HCT116 (cell line): ENCODE data around the gene CKS1B. TPM values are rescaled to one million over a fixed set of nuclear protein-coding genes. Genes with fewer than 3 reads are reported as not detected.

ENCODE experiments used
- ATAC-seq: fragments of 200-7000 bp; cut with Tn5 transposase; 2 replicates; pipeline ENCODE4 v1.9.1; 2020; ENCODE audit warnings: mild to moderate bottlenecking, moderate library complexity
- BruUV-seq: library from RNA; stranded (reverse); fragments of 400-500 nt; replicated peaks from 2 replicates; lab custom pipeline; 2021; lab: Mats Ljungman, UMichigan
- CTCF ChIA-PET: fragments of 300-600 bp; sonication (Branson Sonifier 250); formaldehyde crosslinking; loops from one replicate; lab custom pipeline; 2021; ENCODE audit warnings: antibody characterized with exemption; lab: Charles Lee
- POLR2A ChIA-PET: fragments of 300-600, 350-600 bp; sonication (Branson Sonifier 250); formaldehyde crosslinking; loops from one replicate; lab custom pipeline; 2021; ENCODE audit warnings: antibody characterized with exemption; lab: Charles Lee
- RAD21 ChIA-PET, 2 experiments: fragments of 300-600 bp; sonication (Branson Sonifier 250); formaldehyde crosslinking; loops; one replicate each; lab custom pipeline; 2023; ENCODE audit warnings: low total read pairs in 2 of 2; ENCODE audit not compliant: uncharacterized antibody in 2 of 2, unreplicated experiment in 2 of 2, low non-redundant PET in 1 of 2; lab: Charles Lee
- DNase-seq: peaks from one replicate; pipeline ENCODE4 v3.0.0-alpha.2; 2010; ENCODE audit warnings: low read depth, low spot score
- H2AFZ ChIP-seq: fragments of 200-600 bp; shearing (Covaris generic), sonication (generic); 2 replicates; pipeline ENCODE4 v1.6.1; 2017; ENCODE audit warnings: low read depth, mixed run types, mixed read lengths, antibody characterized with exemption, low read length; ENCODE audit not compliant: poor library complexity, severe bottlenecking
- H3K27ac ChIP-seq: 2 replicates; pipeline ENCODE4 v1.5.1; 2012; ENCODE audit warnings: low read depth, low read length
- H3K27me3 ChIP-seq: fragments of 200-600 bp; sonication (generic); 2 replicates; pipeline ENCODE4 v1.6.1; 2016; ENCODE audit warnings: mixed run types, low read length, mixed read lengths; ENCODE audit not compliant: insufficient read depth
- H3K36me3 ChIP-seq, 2 experiments: fragments of 200-500 bp in 1 of 2; fragments of 200-600 bp in 1 of 2; sonication (Bioruptor generic) in 1 of 2; sonication (generic) in 1 of 2; 2 replicates each; pipeline versions ENCODE4 v1.5.1 to v1.6.1; 2014 to 2016; ENCODE audit warnings: low read length in 2 of 2, inconsistent platforms in 1 of 2, mixed read lengths in 1 of 2, mixed run types in 1 of 2; ENCODE audit not compliant: insufficient read depth in 2 of 2, control insufficient read depth in 1 of 2
- H3K4me1 ChIP-seq, 2 experiments: fragments of 200-600 bp in 1 of 2; sonication (generic) in 1 of 2; 2 replicates each; pipeline versions ENCODE4 v1.5.1 to v1.6.1; 2012 to 2017; ENCODE audit warnings: low read length in 2 of 2, inconsistent platforms in 1 of 2, mild to moderate bottlenecking in 1 of 2, mixed read lengths in 1 of 2, mixed run types in 1 of 2, moderate library complexity in 1 of 2; ENCODE audit not compliant: insufficient read depth in 2 of 2, control insufficient read depth in 1 of 2
- H3K4me2 ChIP-seq: fragments of 200-600 bp; sonication (generic); 2 replicates; pipeline ENCODE4 v1.6.1; 2017; ENCODE audit warnings: mixed run types, low read length, mixed read lengths
- H3K4me3 ChIP-seq, 2 experiments: fragments of 200-600 bp in 1 of 2; sonication (generic) in 1 of 2; replicated peaks in 1 of 2; 2 replicates each; pipeline ENCODE4 v1.5.1; 2011 to 2016; ENCODE audit warnings: low read length in 2 of 2, control low read depth in 1 of 2, low read depth in 1 of 2, mild to moderate bottlenecking in 1 of 2, mixed read lengths in 1 of 2, mixed run types in 1 of 2
- H3K79me2 ChIP-seq: fragments of 200-600 bp; sonication (generic); 2 replicates; pipeline ENCODE4 v1.6.1; 2017; ENCODE audit warnings: mild to moderate bottlenecking, mixed run types, low read length, moderate library complexity, mixed read lengths; ENCODE audit not compliant: insufficient read depth
- H3K9ac ChIP-seq: fragments of 200-600 bp; sonication (generic); 2 replicates; pipeline ENCODE4 v1.6.1; 2016; ENCODE audit warnings: low read length, mixed read lengths
- H3K9me2 ChIP-seq: fragments of 200-600 bp; sonication (generic), shearing (Covaris generic); 2 replicates; pipeline ENCODE4 v1.6.1; 2017; ENCODE audit warnings: mixed run types, mild to moderate bottlenecking, moderate library complexity; ENCODE audit not compliant: insufficient read depth
- H3K9me3 ChIP-seq, 2 experiments: fragments of 200-500 bp in 1 of 2; fragments of 200-600 bp in 1 of 2; sonication (Bioruptor generic) in 1 of 2; sonication (generic) in 1 of 2; 2 replicates each; pipeline ENCODE4 v1.6.1; 2014 to 2017; ENCODE audit warnings: low read length in 2 of 2, mixed read lengths in 2 of 2, inconsistent platforms in 1 of 2, low read depth in 1 of 2, mild to moderate bottlenecking in 1 of 2, mixed run types in 1 of 2, moderate library complexity in 1 of 2; ENCODE audit not compliant: control insufficient read depth in 1 of 2, insufficient read depth in 1 of 2
- H4K20me1 ChIP-seq: fragments of 200-600 bp; sonication (generic), shearing (Covaris generic); 2 replicates; pipeline ENCODE4 v1.6.1; 2017; ENCODE audit warnings: mixed run types, mild to moderate bottlenecking, moderate library complexity; ENCODE audit not compliant: insufficient read depth
- CBX3 ChIP-seq: IDR thresholded peaks from 2 replicates; pipeline ENCODE4 v1.6.1; 2012; ENCODE audit warnings: low read depth
- CEBPB ChIP-seq: IDR thresholded peaks from 2 replicates; pipeline ENCODE4 v1.6.1; 2012; ENCODE audit warnings: low read depth
- ELF1 ChIP-seq: IDR thresholded peaks from 2 replicates; pipeline ENCODE4 v1.6.1; 2012; ENCODE audit warnings: low read depth, borderline replicate concordance
- EZH2 ChIP-seq: fragments of 200-600 bp; sonication (generic); IDR thresholded peaks from 2 replicates; pipeline ENCODE4 v1.6.1; 2017; ENCODE audit warnings: antibody characterized with exemption, mixed run types
- JUND ChIP-seq: IDR thresholded peaks from 2 replicates; pipeline ENCODE4 v1.6.1; 2012
- POLR2A ChIP-seq: IDR thresholded peaks from 2 replicates; pipeline ENCODE4 v1.7.0; 2011; ENCODE audit warnings: borderline replicate concordance; ENCODE audit not compliant: insufficient read depth, insufficient read length; ENCODE audit errors: extremely low read depth
- POLR2AphosphoS5 ChIP-seq: IDR thresholded peaks from 2 replicates; pipeline ENCODE4 v1.6.1; 2011; ENCODE audit warnings: mild to moderate bottlenecking, low read depth, low read length, moderate library complexity
- SIN3A ChIP-seq: IDR thresholded peaks from 2 replicates; pipeline ENCODE4 v1.6.1; 2012; ENCODE audit warnings: low read depth
- SP1 ChIP-seq: IDR thresholded peaks from 2 replicates; pipeline ENCODE4 v1.6.1; 2012; ENCODE audit warnings: low read depth
- SRF ChIP-seq: IDR thresholded peaks from 2 replicates; pipeline ENCODE4 v1.6.1; 2012; ENCODE audit warnings: low read depth
- TCF7L2 ChIP-seq: IDR thresholded peaks from 2 replicates; pipeline ENCODE4 v1.7.0; 2011; ENCODE audit warnings: borderline replicate concordance, inconsistent platforms; ENCODE audit not compliant: insufficient read depth, insufficient read length; ENCODE audit errors: extremely low read depth
- YY1 ChIP-seq: IDR thresholded peaks from 2 replicates; pipeline ENCODE4 v1.6.1; 2011; ENCODE audit warnings: low read length, low read depth, moderate library complexity, mild to moderate bottlenecking; ENCODE audit not compliant: insufficient replicate concordance; ENCODE audit errors: extremely low read depth
- ZFX ChIP-seq: fragments of 450-650 bp; IDR thresholded peaks from 2 replicates; pipeline ENCODE4 v1.6.1; 2017
- intact Hi-C: fragments of 100-400 bp; cut with micrococcal nuclease; formaldehyde crosslinking; loops from 2 replicates; pipeline ENCODE4 v1.10.0; 2022
- total RNA-seq: library from RNA; stranded (reverse); gene quantifications from one replicate; pipeline ENCODE4 v1.2.1, GENCODE V29; 2021; ENCODE audit not compliant: unreplicated experiment
- TF ChIP-seq, protein P1 (sequence below): IDR thresholded peaks from 2 replicates; pipeline ENCODE4 v1.6.1; 2011; ENCODE audit warnings: mild to moderate bottlenecking, low read length, moderate library complexity; ENCODE audit not compliant: insufficient replicate concordance; ENCODE audit errors: extremely low read depth
- TF ChIP-seq, protein P2 (sequence below): IDR thresholded peaks from 2 replicates; pipeline ENCODE4 v1.6.1; 2012
- TF ChIP-seq, protein P3 (sequence below): IDR thresholded peaks from 2 replicates; pipeline ENCODE4 v1.6.1; 2012; ENCODE audit warnings: low read depth
- TF ChIP-seq, protein P4 (sequence below): IDR thresholded peaks from 2 replicates; pipeline ENCODE4 v1.6.1; 2012

Gene CKS1B
- total RNA-seq, 1 experiment from 2014 or later: 229 TPM

DNA sequence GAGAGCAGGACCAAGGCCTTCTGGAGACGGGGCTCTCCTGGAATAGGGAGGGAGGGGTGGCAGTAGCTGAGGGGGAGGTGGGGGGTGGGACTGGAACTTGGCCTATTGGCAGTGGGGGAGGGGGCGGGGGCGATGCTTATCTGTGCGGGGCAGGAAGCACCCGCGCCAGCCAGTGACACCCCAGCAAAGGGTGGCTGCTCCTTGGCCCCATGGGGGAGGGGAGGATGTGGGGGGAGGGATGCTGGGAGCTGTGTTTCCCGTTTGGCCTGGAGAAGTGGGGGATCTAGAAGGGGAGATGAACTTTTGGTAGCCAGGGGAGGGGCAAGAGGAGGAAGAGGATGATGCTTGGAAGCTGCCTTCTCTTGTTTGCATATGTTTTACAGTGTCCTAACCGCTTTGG is 39.2 kb downstream of the CKS1B start (continued):
- TF ChIP-seq, protein P1, sequence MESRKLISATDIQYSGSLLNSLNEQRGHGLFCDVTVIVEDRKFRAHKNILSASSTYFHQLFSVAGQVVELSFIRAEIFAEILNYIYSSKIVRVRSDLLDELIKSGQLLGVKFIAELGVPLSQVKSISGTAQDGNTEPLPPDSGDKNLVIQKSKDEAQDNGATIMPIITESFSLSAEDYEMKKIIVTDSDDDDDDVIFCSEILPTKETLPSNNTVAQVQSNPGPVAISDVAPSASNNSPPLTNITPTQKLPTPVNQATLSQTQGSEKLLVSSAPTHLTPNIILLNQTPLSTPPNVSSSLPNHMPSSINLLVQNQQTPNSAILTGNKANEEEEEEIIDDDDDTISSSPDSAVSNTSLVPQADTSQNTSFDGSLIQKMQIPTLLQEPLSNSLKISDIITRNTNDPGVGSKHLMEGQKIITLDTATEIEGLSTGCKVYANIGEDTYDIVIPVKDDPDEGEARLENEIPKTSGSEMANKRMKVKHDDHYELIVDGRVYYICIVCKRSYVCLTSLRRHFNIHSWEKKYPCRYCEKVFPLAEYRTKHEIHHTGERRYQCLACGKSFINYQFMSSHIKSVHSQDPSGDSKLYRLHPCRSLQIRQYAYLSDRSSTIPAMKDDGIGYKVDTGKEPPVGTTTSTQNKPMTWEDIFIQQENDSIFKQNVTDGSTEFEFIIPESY: no peak
- TF ChIP-seq, protein P2, sequence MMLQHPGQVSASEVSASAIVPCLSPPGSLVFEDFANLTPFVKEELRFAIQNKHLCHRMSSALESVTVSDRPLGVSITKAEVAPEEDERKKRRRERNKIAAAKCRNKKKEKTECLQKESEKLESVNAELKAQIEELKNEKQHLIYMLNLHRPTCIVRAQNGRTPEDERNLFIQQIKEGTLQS: no peak
- no peak for TF ChIP-seq EZH2
- no peak for TF ChIP-seq SRF
- TF ChIP-seq POLR2AphosphoS5: no peak
- no peak for TF ChIP-seq CEBPB
- TF ChIP-seq SP1: no peak
- TF ChIP-seq, all 23 proteins: peak for 0

DNA sequence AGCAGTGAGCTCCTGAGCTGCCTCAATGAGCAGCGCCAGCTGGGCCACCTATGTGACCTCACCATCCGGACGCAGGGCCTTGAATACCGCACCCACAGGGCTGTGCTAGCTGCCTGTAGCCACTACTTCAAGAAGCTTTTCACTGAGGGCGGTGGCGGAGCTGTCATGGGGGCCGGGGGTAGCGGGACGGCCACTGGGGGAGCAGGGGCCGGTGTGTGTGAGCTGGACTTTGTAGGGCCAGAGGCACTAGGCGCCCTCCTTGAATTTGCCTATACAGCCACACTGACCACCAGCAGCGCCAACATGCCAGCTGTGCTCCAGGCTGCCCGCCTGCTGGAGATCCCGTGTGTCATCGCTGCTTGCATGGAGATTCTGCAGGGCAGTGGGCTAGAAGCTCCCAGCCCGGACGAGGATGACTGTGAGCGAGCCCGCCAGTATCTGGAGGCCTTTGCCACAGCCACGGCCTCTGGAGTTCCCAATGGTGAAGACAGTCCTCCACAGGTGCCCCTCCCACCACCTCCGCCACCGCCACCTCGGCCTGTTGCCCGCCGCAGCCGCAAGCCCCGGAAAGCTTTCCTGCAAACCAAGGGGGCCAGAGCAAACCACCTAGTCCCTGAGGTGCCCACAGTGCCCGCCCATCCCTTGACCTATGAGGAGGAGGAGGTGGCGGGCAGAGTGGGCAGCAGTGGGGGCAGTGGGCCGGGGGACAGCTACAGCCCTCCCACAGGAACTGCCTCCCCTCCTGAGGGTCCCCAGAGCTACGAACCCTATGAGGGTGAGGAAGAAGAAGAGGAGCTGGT is 40.4 kb downstream of the CKS1B start:
- DNase-seq (no peak), ATAC-seq (no peak)
- RAD21 ChIA-PET: no interaction called here
- intact Hi-C loops: no loop called here
- Histone ChIP-seq H4K20me1 (no peaks in the 10 kb centered on the region), H2AFZ (no peak overlapping the region), H3K27me3 (no peaks in the 10 kb centered on the region), H3K4me1 (peaks cover 28 to 69% of the 10 kb centered on the region in 2 experiments), H3K9me2 (no peaks in the 10 kb centered on the region), H3K79me2 (peaks cover 33% of the 10 kb centered on the region; the same call in 1 of the 2 replicates), H3K4me3 (no peak overlapping the region), H3K27ac (no peak overlapping the region), H3K36me3 (peaks cover 11 to 27% of the 10 kb centered on the region in 2 experiments; a peak in 3 of 4 replicates), H3K9ac (no peak overlapping the region), H3K4me2 (no peak overlapping the region), H3K9me3 (no peaks in the 10 kb centered on the region)
- CTCF ChIA-PET: interaction anchor here (1.5 kb wide), 1 partner anchor 36 kb away, joined by 5 read pairs; the partner anchor contains the start of gene ADAM15
- TF ChIP-seq, protein P3, sequence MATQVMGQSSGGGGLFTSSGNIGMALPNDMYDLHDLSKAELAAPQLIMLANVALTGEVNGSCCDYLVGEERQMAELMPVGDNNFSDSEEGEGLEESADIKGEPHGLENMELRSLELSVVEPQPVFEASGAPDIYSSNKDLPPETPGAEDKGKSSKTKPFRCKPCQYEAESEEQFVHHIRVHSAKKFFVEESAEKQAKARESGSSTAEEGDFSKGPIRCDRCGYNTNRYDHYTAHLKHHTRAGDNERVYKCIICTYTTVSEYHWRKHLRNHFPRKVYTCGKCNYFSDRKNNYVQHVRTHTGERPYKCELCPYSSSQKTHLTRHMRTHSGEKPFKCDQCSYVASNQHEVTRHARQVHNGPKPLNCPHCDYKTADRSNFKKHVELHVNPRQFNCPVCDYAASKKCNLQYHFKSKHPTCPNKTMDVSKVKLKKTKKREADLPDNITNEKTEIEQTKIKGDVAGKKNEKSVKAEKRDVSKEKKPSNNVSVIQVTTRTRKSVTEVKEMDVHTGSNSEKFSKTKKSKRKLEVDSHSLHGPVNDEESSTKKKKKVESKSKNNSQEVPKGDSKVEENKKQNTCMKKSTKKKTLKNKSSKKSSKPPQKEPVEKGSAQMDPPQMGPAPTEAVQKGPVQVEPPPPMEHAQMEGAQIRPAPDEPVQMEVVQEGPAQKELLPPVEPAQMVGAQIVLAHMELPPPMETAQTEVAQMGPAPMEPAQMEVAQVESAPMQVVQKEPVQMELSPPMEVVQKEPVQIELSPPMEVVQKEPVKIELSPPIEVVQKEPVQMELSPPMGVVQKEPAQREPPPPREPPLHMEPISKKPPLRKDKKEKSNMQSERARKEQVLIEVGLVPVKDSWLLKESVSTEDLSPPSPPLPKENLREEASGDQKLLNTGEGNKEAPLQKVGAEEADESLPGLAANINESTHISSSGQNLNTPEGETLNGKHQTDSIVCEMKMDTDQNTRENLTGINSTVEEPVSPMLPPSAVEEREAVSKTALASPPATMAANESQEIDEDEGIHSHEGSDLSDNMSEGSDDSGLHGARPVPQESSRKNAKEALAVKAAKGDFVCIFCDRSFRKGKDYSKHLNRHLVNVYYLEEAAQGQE: no peak
- TF ChIP-seq JUND (no peak), POLR2A (no peak), TCF7L2 (no peak), SIN3A (no peak), YY1 (no peak), ZFX (no peak), CBX3 (no peak), ELF1 (no peak)
- TF ChIP-seq, protein P1: no peak
- TF ChIP-seq, protein P4, sequence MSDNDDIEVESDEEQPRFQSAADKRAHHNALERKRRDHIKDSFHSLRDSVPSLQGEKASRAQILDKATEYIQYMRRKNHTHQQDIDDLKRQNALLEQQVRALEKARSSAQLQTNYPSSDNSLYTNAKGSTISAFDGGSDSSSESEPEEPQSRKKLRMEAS: no peak
- POLR2A ChIA-PET: interaction anchor here (1.1 to 1.4 kb wide), 2 partner anchors 13 to 15 kb away, joined by 3 to 7 read pairs; partner anchors contain the start of gene ZBTB7B
- BruUV-seq: no TSS peak
